HL-60 (cell line): ENCODE measurements around the gene WDR5.

Experiments used
- DNase-seq, 2 experiments: peaks; one replicate each; pipeline ENCODE4 v3.0.0-alpha.2; 2010 to 2020; ENCODE audit warnings: low read depth in 1 of 2, low spot score in 1 of 2
- H3K27ac ChIP-seq: fragments of 250-450 bp; sonication (Bioruptor Pico); replicated peaks from 2 replicates; pipeline ENCODE4 v1.5.1; 2020; ENCODE audit warnings: mild to moderate bottlenecking, moderate library complexity
- H3K27me3 ChIP-seq: fragments of 250-450 bp; sonication (Bioruptor Pico); 2 replicates; pipeline ENCODE4 v1.5.1; 2021; ENCODE audit warnings: mild to moderate bottlenecking, moderate library complexity; ENCODE audit not compliant: insufficient read depth, poor library complexity, severe bottlenecking
- H3K4me3 ChIP-seq: replicated peaks from 2 replicates; pipeline ENCODE4 v1.5.1; 2011; ENCODE audit warnings: mild to moderate bottlenecking, control low read depth, low read length; ENCODE audit not compliant: insufficient read depth
- GABPA ChIP-seq: IDR thresholded peaks from 2 replicates; pipeline ENCODE4 v1.6.1; 2012; ENCODE audit warnings: low read depth
- POLR2AphosphoS5 ChIP-seq: IDR thresholded peaks from 2 replicates; pipeline ENCODE4 v1.6.1; 2012; ENCODE audit warnings: low read depth
- SPI1 ChIP-seq: IDR thresholded peaks from 2 replicates; pipeline ENCODE4 v1.6.1; 2012; ENCODE audit warnings: low read depth, mild to moderate bottlenecking, borderline replicate concordance
- TF ChIP-seq, protein P1 (sequence below): IDR thresholded peaks from 2 replicates; pipeline ENCODE4 v1.6.1; 2012; ENCODE audit warnings: low read depth; ENCODE audit not compliant: insufficient replicate concordance
- TF ChIP-seq, protein P2 (sequence below): IDR thresholded peaks from one replicate; pipeline ENCODE4 v1.5.1; 2011; ENCODE audit warnings: low read length, control low read depth, inconsistent platforms; ENCODE audit not compliant: insufficient read depth

Gene WDR5

DNA sequence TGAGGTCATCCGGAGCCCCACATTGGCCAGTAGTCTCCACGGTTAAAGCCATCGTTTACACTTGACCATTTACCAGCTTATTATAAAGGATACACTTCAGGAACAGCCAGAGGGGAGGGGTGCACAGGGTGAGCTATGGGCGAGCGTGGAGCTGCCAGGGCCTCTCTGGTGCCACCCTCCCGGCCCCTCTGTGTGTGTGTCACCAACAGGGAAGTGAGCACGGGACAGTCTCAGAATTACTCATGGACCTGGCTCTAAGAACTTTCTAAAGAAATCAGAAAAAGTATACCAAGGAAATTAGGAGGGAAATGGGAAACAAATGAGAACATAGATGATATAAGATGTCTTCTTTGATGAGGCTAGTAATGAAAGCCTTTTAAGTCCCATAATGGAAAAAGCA lies 13.5 kb downstream of the WDR5 start:
- Histone ChIP-seq H3K4me3 (no peak overlapping the region), H3K27me3 (no peaks in the 10 kb centered on the region), H3K27ac (no peak overlapping the region)
- DNase-seq: no peak
- TF ChIP-seq SPI1: no peak
- TF ChIP-seq, protein P1, sequence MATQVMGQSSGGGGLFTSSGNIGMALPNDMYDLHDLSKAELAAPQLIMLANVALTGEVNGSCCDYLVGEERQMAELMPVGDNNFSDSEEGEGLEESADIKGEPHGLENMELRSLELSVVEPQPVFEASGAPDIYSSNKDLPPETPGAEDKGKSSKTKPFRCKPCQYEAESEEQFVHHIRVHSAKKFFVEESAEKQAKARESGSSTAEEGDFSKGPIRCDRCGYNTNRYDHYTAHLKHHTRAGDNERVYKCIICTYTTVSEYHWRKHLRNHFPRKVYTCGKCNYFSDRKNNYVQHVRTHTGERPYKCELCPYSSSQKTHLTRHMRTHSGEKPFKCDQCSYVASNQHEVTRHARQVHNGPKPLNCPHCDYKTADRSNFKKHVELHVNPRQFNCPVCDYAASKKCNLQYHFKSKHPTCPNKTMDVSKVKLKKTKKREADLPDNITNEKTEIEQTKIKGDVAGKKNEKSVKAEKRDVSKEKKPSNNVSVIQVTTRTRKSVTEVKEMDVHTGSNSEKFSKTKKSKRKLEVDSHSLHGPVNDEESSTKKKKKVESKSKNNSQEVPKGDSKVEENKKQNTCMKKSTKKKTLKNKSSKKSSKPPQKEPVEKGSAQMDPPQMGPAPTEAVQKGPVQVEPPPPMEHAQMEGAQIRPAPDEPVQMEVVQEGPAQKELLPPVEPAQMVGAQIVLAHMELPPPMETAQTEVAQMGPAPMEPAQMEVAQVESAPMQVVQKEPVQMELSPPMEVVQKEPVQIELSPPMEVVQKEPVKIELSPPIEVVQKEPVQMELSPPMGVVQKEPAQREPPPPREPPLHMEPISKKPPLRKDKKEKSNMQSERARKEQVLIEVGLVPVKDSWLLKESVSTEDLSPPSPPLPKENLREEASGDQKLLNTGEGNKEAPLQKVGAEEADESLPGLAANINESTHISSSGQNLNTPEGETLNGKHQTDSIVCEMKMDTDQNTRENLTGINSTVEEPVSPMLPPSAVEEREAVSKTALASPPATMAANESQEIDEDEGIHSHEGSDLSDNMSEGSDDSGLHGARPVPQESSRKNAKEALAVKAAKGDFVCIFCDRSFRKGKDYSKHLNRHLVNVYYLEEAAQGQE: no peak
- no peak for TF ChIP-seq GABPA
- TF ChIP-seq POLR2AphosphoS5: no peak
- TF ChIP-seq, protein P2, sequence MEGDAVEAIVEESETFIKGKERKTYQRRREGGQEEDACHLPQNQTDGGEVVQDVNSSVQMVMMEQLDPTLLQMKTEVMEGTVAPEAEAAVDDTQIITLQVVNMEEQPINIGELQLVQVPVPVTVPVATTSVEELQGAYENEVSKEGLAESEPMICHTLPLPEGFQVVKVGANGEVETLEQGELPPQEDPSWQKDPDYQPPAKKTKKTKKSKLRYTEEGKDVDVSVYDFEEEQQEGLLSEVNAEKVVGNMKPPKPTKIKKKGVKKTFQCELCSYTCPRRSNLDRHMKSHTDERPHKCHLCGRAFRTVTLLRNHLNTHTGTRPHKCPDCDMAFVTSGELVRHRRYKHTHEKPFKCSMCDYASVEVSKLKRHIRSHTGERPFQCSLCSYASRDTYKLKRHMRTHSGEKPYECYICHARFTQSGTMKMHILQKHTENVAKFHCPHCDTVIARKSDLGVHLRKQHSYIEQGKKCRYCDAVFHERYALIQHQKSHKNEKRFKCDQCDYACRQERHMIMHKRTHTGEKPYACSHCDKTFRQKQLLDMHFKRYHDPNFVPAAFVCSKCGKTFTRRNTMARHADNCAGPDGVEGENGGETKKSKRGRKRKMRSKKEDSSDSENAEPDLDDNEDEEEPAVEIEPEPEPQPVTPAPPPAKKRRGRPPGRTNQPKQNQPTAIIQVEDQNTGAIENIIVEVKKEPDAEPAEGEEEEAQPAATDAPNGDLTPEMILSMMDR: no peak

DNA sequence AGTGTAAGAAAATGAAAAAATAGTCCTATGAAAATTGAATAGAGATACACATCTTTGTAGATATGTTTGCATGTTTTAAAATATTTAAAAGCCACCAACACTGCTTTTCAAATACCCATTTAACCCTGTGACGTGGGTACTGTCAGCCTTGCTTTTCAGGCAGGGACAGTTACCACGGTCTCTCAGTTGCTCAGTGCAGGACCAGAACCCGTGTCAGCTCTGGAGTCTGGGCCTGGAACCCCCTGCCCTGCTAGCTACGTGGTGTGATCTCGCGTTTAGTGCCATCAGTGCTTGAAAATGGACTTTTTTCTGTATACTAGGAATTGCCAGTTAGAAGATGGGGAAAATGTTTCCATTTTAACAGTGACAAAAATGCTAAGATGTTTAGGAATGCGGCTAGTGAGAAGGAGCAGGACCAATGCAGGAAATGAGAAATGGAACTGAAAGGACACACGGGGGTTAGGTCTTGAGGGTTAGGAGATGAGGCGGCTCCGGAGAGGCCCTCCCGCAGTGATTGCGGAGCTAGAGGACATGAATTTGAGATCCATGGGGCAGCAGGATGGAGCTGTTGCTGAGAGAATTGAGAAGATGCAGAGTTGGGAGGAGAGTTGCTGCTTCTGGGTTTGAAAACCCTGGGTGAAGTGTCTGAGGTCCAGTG lies 14.8 kb downstream of the WDR5 start:
- no peak overlapping the region for H3K4me3 ChIP-seq
- TF ChIP-seq SPI1 (no peak), GABPA (no peak), POLR2AphosphoS5 (no peak)
- TF ChIP-seq, protein P1: no peak
- TF ChIP-seq, protein P2: no peak
- no peak for DNase-seq
- H3K27me3 ChIP-seq: no peaks in the 10 kb centered on the region
- H3K27ac ChIP-seq: no peak overlapping the region

DNA sequence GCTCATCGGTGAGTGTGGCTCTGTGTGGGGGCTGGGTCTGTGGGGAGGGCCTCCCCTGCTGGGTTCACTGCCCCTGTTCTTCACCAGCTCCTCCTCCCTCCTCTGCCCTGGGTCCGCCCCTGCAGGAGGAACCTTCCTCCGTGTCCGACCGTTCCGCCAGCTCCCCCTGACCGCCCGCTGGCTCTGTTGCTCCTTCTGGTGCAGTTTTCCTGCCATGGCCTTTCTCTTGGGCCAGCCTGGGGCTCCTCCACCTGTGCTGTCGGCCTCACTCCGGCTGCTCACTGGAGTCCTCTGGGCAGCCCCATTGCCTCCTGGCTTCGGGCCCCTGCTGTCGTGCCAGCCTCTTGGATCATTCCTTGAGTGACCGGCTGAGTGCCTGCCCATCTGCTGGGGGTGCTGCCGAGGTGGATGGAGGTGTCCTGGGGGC lies 16.2 kb downstream of the WDR5 start:
- no peak for DNase-seq
- H3K27me3 ChIP-seq: no peaks in the 10 kb centered on the region
- no peak overlapping the region for H3K27ac ChIP-seq
- no peak overlapping the region for H3K4me3 ChIP-seq
- TF ChIP-seq, protein P2: no peak
- TF ChIP-seq POLR2AphosphoS5 (no peak), GABPA (no peak), SPI1 (no peak)
- TF ChIP-seq, protein P1: no peak
